ENCODE measurements around the gene SUB1.
"Not testable (repeated sequence)": the region's sequence is repeated elsewhere in the genome, so short reads cannot be mapped to it uniquely, and the experiment has no call there.

SUB1 gene

DNA sequence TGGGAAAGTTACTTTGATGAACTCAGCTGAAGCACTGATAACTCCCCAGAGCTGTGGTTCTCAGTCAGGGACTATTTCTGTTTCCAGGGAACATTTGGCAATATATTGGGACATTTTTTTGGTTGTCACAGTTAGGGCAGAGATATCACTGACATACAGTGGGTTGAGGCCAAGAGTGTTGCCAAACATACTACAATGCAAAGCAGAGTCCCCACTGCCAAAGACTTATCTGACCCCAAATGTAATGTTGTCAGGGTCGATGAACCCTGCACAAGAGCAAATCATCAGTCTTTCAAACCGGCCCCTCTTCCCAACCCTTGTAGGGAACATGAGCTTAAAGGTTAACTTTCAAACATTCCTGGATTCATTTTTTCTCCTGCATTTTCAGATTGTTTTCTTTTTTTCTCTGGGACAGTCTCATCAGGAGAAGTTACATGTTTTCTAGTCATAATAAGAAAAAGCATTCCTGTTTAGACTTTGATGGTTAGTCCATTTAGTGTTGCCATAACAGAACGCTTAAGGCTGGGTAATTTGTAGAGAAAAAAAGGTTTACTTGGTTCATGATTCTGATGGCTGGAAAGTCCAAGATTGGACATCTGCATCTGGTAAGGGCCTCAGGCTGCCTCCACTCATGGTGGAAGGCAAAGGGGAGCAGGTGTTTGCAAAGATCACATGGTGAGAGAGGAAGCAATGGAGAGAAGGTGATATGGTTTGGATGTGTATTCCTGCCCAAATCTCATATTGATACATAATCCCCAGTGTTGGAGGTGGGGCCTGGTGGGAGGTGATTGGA, 18.8 kb upstream of the SUB1 start:
- no peak for DNase-seq

GRCh38 chr5:32571128-32571527, 14.2 kb upstream of the SUB1 start:
- DNase-seq, result no peak

DNA sequence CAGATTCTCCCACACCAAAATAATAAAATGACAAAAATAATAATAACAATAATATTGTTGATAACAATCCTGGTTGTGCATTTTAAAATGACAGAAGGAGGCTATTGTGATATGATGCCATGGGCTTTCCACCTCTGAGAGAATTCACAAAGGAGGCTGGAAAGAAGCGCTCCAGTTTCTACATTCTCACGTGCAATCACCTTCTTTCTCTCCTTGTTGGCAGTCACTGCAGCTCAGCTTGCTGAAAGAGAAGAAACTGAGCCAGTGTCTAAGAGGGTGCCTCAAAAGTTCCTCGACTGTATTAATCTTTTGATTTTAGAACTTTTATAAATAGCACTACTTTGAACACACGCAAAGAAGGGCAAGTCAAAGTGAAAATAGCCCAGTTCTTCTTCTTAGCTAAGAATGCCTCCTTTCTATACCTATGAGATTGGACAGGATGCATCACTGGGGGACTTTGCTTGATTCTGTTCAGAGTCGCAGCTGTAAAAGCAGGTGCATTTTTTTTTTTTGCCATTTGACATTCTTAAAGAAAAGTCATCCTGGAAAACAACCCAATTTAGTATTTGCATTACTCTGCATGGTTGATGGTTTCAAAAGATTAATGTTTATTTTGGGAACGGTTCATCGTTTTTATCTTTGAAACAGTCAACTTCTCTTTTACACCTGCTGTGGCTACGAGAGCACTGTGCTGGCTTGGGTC, 12.4 kb upstream of the SUB1 start:
- DNase-seq, result no peak

- not testable (repeated sequence) for DNase-seq
Measured at GRCh38 chr5:32573481-32573854, 11.9 kb upstream of the SUB1 start.

GRCh38 chr5:32574540-32575175, 10.7 kb upstream of the SUB1 start:
- DNase-seq, result no peak

- no peak for DNase-seq
Measured at GRCh38 chr5:32578363-32578762, 7.0 kb upstream of the SUB1 start.

GRCh38 chr5:32578764-32579163, 6.6 kb upstream of the SUB1 start:
- no peak for DNase-seq

DNA sequence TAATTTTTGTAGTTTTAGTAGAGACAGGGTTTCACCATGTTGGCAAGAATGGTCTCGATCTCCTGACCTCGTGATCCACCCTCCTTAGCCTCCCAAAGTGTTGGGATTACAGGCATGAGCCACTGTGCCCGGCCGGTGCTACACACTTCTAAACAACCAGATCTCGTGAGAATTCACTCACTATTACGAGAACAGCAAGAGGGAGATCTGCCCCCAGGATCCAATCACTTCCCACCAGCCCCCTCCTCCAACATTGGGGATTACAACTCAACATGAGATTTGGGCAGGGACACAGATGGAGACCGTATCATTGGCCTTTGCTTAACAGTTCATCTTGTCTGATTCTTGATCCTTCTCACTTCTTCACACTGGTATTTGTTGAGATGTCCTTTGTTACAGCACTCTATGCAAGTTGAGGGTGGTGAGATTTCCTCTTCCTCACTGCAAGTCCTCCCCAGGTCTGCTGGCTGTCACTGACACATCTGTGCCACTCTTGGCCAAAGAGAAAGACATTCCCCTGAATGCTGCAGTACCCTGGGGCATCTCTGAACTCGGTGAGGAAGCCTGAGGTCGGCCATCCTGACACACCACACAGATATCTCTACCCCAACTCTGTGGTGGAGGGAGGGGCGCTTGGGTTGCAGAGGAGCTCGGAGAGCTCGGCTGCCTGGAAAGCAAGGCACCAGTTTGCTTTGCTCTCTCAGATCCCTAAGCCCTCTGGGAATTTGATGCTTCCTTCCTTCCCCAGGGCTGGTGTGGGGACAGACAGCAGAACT, 4.2 kb upstream of the SUB1 start:
- DNase-seq, result no peak

DNA sequence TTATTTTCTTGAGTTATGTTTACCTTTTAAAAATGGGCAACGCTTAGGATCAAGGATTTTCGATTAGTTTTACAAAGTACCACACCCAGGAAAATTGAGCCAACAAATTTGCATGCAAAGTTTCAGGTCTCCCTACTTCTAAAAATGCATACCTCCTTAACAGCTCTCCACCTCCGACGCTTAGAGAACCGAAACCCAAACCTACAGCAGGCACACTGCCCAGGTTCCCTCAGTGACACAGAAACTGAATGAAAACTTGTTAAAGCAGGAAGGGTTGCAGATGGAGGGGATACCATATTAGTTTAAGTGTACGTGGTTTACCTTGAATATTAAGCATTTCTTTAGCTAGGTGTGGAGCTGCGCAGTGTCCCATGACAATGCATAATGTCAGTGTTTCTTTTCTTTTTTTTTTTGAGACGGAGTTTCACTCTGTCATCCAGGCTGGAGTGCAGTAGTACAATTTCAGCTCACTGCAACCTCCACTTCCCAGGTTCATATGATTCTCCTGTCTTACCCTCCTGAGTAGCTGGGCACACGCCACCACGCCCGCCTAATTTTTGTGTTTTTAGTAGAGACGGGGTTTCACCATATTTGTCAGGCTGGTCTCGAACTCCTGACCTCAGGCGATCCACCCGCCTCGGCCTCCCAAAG, 1.6 kb upstream of the SUB1 start:
- DNase-seq, result no peak

- no peak for DNase-seq
Measured at GRCh38 chr5:32584646-32585045, 711 bp upstream of the SUB1 start.

- DNase-seq, result no peak
Measured at GRCh38 chr5:32585122-32585445, 273 bp upstream of the SUB1 start.

- DNase-seq, result no peak
Measured at GRCh38 chr5:32586276-32586599, 881 bp downstream of the SUB1 start.

- DNase-seq, result no peak
Measured at GRCh38 chr5:32587067-32587551, 1.8 kb downstream of the SUB1 start.

- DNase-seq, result no peak
Measured at GRCh38 chr5:32589416-32589815, 4.1 kb downstream of the SUB1 start.

- no peak for DNase-seq
Measured at GRCh38 chr5:32589942-32590869, 4.8 kb downstream of the SUB1 start.

GRCh38 chr5:32595118-32595517, 9.8 kb downstream of the SUB1 start:
- no peak for DNase-seq

DNA sequence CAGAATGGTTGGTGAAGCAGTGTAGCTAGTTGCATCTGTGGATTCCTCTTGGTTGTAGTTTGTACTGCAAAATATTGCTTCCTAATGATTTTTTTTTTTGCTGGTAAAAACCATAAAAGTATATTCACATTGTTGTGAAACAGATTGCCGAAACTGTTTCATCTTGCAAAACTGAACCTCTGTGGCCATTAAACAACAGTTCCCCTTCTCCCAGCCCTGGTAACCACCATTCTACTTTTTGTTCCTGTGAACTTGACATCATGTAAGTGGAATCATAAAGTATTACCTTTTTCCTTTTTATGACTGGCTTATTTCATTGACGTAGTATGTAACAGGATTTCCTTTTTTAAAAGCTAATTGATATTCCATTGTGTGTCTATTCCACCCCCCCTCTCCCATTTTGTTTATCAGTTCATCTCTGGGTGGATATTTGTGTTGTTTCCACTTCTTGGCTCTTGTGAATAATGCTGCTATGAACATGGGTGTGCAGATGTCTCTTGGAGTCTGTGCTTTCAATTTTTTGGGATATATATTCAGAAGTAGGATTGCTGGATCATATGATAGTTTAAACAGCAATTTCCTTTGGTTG, 11.8 kb downstream of the SUB1 start:
- DNase-seq, result no peak

DNA sequence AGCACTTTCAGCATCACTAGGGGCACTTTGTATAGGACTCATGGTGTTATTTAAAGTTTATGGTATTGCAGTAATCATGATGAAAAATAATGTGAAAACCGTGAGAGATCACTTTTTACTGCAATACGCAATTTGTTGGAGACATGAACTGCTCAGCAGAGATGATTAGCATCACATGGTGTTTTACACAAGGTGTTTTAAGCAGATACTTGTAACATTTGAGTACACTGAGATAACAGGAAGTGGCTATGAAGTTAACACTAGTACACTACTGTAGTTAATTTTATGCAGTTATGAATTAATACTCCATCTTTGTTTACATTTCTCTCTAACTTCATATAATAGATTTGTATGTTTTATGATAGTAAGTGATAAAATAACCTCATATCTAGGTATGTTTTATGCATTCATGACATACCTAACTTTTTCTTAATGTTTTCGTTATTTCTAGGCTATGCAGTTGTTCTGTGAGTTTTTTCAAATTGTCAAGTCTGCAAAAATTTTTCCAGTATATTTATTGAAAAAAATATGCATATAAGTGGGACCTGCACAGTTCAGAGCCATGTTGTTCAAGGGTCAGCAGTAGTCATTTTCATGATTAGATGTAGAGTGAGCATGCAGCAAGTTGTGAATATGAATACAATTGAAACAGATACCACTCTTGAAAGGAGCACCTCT, 13.0 kb downstream of the SUB1 start:
- no peak for DNase-seq

DNA sequence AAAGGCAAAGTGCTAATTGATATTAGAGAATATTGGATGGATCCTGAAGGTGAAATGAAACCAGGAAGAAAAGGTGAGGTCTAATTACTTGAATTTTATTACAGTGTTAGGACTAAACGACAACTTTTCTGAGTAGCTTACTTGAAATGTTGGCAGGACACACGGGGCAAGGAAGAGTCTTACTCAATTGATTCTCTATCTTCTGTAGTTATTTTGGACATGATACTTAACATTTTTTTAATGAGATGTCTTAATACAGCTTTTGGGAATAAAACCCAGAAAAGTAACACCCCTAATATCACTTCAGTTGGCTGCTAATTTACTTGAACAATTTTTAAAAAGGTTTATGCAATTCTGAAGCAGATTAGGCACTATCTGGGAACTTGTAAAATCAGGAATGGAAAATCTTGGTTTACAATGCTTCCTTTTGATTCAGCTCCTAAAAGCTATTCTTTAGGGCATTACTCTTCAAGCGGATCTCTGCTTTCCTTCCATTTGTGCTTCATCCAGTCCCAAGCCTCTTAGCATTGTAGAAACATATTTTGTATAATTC, 13.7 kb downstream of the SUB1 start:
- no peak for DNase-seq

DNA sequence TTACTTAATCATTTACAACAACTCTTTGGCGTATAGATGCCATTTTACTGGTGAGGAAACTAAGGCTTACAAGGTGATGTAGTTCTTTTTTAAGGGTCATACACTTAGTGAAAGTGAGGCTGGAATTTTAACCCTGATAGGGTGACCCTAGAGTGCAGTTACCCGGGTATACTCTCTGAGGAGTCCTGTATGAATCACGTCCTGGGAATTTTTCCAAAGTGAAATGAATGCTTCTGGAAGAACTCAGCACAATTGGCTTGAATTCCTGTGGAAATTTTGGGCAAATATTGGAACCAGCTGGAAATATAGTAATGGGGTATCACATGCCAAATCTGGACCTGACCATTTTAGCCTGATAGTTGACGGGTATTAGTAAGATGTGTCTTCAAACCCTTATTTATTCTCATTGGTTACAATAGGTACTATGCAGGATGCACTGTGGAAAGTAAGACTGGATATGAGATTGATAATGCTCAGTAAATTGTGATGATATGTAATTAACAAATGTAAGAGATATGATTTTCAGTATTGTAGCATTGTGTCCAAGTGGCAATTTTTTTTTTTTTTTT, 14.8 kb downstream of the SUB1 start:
- DNase-seq, result no peak
